SU-DHL-6 (cell line): Measurements from ENCODE around the gene WWC1.

ENCODE experiments used
- EZH2phosphoT487 ChIP-seq: fragments of 200-600 bp; sonication (generic), shearing (Covaris generic); conservative IDR thresholded peaks from 2 replicates; pipeline ENCODE4 v1.6.1; 2018; ENCODE audit warnings: mild to moderate bottlenecking, antibody characterized with exemption, low read length, moderate library complexity, mixed read lengths
- TF ChIP-seq, protein P1 (sequence below): fragments of 200-600 bp; sonication (generic); IDR thresholded peaks from one replicate; pipeline ENCODE4 v1.5.1; 2017; ENCODE audit warnings: antibody characterized with exemption, mild to moderate bottlenecking, low read length, moderate library complexity; ENCODE audit not compliant: insufficient read depth, poor library complexity, severe bottlenecking

- TF ChIP-seq, protein P1, sequence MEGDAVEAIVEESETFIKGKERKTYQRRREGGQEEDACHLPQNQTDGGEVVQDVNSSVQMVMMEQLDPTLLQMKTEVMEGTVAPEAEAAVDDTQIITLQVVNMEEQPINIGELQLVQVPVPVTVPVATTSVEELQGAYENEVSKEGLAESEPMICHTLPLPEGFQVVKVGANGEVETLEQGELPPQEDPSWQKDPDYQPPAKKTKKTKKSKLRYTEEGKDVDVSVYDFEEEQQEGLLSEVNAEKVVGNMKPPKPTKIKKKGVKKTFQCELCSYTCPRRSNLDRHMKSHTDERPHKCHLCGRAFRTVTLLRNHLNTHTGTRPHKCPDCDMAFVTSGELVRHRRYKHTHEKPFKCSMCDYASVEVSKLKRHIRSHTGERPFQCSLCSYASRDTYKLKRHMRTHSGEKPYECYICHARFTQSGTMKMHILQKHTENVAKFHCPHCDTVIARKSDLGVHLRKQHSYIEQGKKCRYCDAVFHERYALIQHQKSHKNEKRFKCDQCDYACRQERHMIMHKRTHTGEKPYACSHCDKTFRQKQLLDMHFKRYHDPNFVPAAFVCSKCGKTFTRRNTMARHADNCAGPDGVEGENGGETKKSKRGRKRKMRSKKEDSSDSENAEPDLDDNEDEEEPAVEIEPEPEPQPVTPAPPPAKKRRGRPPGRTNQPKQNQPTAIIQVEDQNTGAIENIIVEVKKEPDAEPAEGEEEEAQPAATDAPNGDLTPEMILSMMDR = no peak
- no peak for TF ChIP-seq EZH2phosphoT487
Measured at GRCh38 chr5:168320805-168321204, 29.4 kb downstream of the WWC1 start.
